SK-N-DZ (cell line): ENCODE data around the gene ITGB3.

Source experiments
- DNase-seq: peaks from one replicate; pipeline ENCODE4 v3.0.0-alpha.2; 2015; ENCODE audit warnings: low spot score

Gene ITGB3

GRCh38 chr17:47295874-47296255 lies 42.2 kb downstream of the ITGB3 start:
- no peak for DNase-seq

- DNase-seq = no peak
Observed at GRCh38 chr17:47297661-47298400, 44.2 kb downstream of the ITGB3 start.

- DNase-seq = no peak
Observed at GRCh38 chr17:47298712-47299111, 45.1 kb downstream of the ITGB3 start.

GRCh38 chr17:47299239-47299910 lies 45.7 kb downstream of the ITGB3 start:
- no peak for DNase-seq

- no peak for DNase-seq
Observed at GRCh38 chr17:47300718-47301117, 47.1 kb downstream of the ITGB3 start.

GRCh38 chr17:47301161-47301560 lies 47.5 kb downstream of the ITGB3 start:
- peak; percentile 35 for DNase-seq

GRCh38 chr17:47301831-47302230 lies 48.2 kb downstream of the ITGB3 start:
- DNase-seq = no peak

GRCh38 chr17:47304186-47304585 lies 50.6 kb downstream of the ITGB3 start:
- DNase-seq = no peak

- DNase-seq = no peak
Observed at GRCh38 chr17:47305302-47305923, 51.8 kb downstream of the ITGB3 start.

- no peak for DNase-seq
Observed at GRCh38 chr17:47310186-47310733, 56.6 kb downstream of the ITGB3 start.

- no peak for DNase-seq
Observed at GRCh38 chr17:47311420-47311819, 57.8 kb downstream of the ITGB3 start.

- peak; percentile 67 for DNase-seq
Observed at GRCh38 chr17:47315451-47316266, 62.0 kb downstream of the ITGB3 start.

GRCh38 chr17:47316311-47316710 lies 62.7 kb downstream of the ITGB3 start:
- no peak for DNase-seq

GRCh38 chr17:47317119-47317518 lies 63.5 kb downstream of the ITGB3 start:
- no peak for DNase-seq

GRCh38 chr17:47318197-47318918 lies 64.7 kb downstream of the ITGB3 start:
- DNase-seq = no peak

GRCh38 chr17:47320879-47321502 lies 67.4 kb downstream of the ITGB3 start:
- DNase-seq = no peak

GRCh38 chr17:47323382-47324223 lies 70.0 kb downstream of the ITGB3 start, which contains the start of gene EFCAB13:
TSS of gene EFCAB13 (plus strand) at chr17:47323955. CDS start at chr17:47328354, 4,399 bp downstream.
- DNase-seq = peak; percentile 84

- DNase-seq = peak; percentile 51
Observed at GRCh38 chr17:47324224-47325020, 70.8 kb downstream of the ITGB3 start.

- DNase-seq = no peak
Observed at GRCh38 chr17:47325176-47325575, 71.5 kb downstream of the ITGB3 start.
